GM19035 (cell line): ENCODE measurements around the gene GPR21.

Experiments
- ATAC-seq: cut with Tn5 transposase; IDR thresholded peaks from one replicate; pipeline ENCODE4 v1.9.1; 2021; ENCODE audit not compliant: unreplicated experiment

Gene GPR21

GRCh38 chr9:123063177-123063598 lies 29.7 kb downstream of the GPR21 start:
- no peak for ATAC-seq

GRCh38 chr9:123063896-123064295 lies 30.4 kb downstream of the GPR21 start:
- no peak for ATAC-seq

- ATAC-seq, result no peak
These were observed 31.2 kb downstream of the GPR21 start for GRCh38 chr9:123064716-123065115.

GRCh38 chr9:123065196-123065595 lies 31.7 kb downstream of the GPR21 start:
- no peak for ATAC-seq

GRCh38 chr9:123067136-123067535 lies 33.7 kb downstream of the GPR21 start:
- ATAC-seq, result no peak

- no peak for ATAC-seq
These were observed 35.6 kb downstream of the GPR21 start for GRCh38 chr9:123069010-123069481.

- no peak for ATAC-seq
These were observed 36.7 kb downstream of the GPR21 start for GRCh38 chr9:123070198-123070597.

GRCh38 chr9:123072407-123072995 lies 39.0 kb downstream of the GPR21 start:
- no peak for ATAC-seq

GRCh38 chr9:123073441-123073840 lies 40.0 kb downstream of the GPR21 start:
- ATAC-seq, result no peak

GRCh38 chr9:123073991-123074422 lies 40.5 kb downstream of the GPR21 start:
- no peak for ATAC-seq

- ATAC-seq, result no peak
These were observed 41.2 kb downstream of the GPR21 start for GRCh38 chr9:123074628-123075027.

GRCh38 chr9:123080444-123080843 lies 47.0 kb downstream of the GPR21 start:
- ATAC-seq, result no peak

GRCh38 chr9:123081824-123082223 lies 48.4 kb downstream of the GPR21 start:
- ATAC-seq, result no peak

- no peak for ATAC-seq
These were observed 50.2 kb downstream of the GPR21 start for GRCh38 chr9:123083680-123084079.

- no peak for ATAC-seq
These were observed 50.8 kb downstream of the GPR21 start for GRCh38 chr9:123084256-123084655.
